ENCODE results near the gene RPUSD3.

Gene RPUSD3

GRCh38 chr3:9797196-9797945 lies 46.4 kb downstream of the RPUSD3 start:
- DNase-seq = no peak

- no peak for DNase-seq
Measured at GRCh38 chr3:9795207-9795606, 48.6 kb downstream of the RPUSD3 start.

GRCh38 chr3:9794400-9794799 lies 49.4 kb downstream of the RPUSD3 start:
- no peak for DNase-seq

DNA sequence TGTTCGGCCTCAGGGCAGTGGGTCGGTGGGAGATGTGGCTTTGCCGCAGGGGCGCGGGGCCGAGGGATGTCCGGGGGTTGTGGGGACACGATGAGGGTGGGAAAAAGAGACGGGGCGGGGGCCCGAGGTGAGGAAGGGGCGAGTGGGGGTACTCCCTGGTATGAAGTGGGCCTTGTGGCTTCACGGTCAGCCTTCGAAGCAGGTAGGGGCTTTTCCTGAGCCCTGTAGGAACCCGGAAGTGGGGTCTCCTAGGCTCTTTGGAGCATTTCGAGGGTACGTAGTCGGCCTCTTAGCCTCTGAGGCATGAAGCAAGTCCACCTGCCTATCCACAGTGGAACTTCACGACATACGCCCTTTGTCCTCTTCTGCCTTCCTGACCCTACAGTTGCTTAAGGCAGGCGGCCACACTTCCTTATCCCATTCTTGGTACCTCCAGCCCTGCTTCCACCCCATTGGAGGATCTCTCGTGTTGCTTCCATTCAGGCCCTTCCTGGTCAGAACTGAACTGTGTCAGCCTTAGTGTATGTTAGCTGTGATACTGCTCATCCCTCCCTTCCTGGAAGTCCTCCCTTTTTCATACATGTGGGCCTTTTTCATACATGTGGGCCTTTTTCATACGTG lies 50.5 kb downstream of the RPUSD3 start:
- DNase-seq = peak in 1 of 2 experiments; percentile 28

GRCh38 chr3:9792405-9793160 lies 51.2 kb downstream of the RPUSD3 start, which contains the start of the genes ARPC4 and TADA3:
TSS of gene ARPC4 (plus strand) at chr3:9793082. CDS start at chr3:9793122, 40 bp downstream.
TSS of gene TADA3 (minus strand) at chr3:9792473. CDS start at chr3:9791466, 1,007 bp downstream.
- DNase-seq = peak; percentile 93 to 99

DNA sequence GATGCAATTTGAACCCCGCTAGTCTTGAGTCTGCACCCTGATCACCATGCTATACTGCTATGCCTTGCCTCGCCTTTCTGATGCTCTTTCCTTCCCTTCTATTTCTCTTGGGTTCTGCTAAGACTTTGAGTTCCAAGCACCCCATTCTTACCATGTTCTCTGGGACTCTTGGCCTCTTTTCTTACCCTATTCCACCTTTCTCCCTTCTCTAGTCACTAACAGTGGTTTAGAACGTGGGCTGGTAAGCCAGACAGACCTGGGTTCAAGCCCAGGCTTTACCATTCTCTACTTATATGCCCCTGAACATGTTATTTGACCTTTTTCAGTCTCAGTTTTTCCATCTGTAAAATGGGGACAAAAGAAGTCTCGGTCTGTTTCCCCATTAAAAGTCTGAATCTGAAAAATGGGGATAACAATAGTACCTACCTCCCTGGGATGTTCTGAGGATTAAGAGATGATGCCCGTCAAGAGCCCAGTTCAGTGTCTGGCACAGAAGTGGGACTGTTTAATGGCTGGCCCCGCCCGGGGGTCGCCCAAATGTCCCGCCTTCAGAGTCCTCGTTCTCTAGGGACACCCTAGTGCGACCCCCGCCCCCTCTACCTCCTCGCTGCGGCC lies 51.9 kb downstream of the RPUSD3 start:
- DNase-seq = no peak

GRCh38 chr3:9791127-9791526 lies 52.7 kb downstream of the RPUSD3 start:
- no peak for DNase-seq
